SH-SY5Y (cell line): ENCODE data around the gene TMEM220.

Experiments
- GATA2 ChIP-seq: IDR thresholded peaks from 2 replicates; pipeline ENCODE4 v1.6.1; 2011; ENCODE audit warnings: mild to moderate bottlenecking, low read depth, low read length
- GATA3 ChIP-seq: IDR thresholded peaks from 2 replicates; pipeline ENCODE4 v1.6.1; 2011; ENCODE audit warnings: low read depth, mild to moderate bottlenecking, low read length, moderate library complexity

GRCh38 chr17:10748531-10749181, 18.8 kb upstream of the TMEM220 start:
- TF ChIP-seq GATA3: no peak
- no peak for TF ChIP-seq GATA2
